HG03103 (cell line): ENCODE data around the gene DDA1.
"Not testable (repeated sequence)": the region's sequence is repeated elsewhere in the genome, so short reads cannot be mapped to it uniquely, and the experiment has no call there.

Experiments
- ATAC-seq: cut with Tn5 transposase; IDR thresholded peaks from one replicate; pipeline ENCODE4 v1.9.1; 2021; ENCODE audit warnings: low read depth; ENCODE audit not compliant: unreplicated experiment

The DDA1 gene

GRCh38 chr19:17309198-17309964 is at the start of gene DDA1:
DDA1 (plus strand) TSS chr19:17309563; CDS start chr19:17309655, 92 bp downstream.
- peak; percentile 52 for ATAC-seq

GRCh38 chr19:17259934-17260333 is 49.4 kb upstream of the DDA1 start:
- ATAC-seq: no peak

GRCh38 chr19:17260842-17261325 is 48.5 kb upstream of the DDA1 start:
- no peak for ATAC-seq

GRCh38 chr19:17262557-17262956 is 46.8 kb upstream of the DDA1 start:
- ATAC-seq: no peak

- no peak for ATAC-seq
These were observed 45.4 kb upstream of the DDA1 start for GRCh38 chr19:17263712-17264640.

GRCh38 chr19:17264641-17264979 is 44.8 kb upstream of the DDA1 start, which contains the start of gene USHBP1:
USHBP1 (minus strand) TSS chr19:17264745; CDS start chr19:17264299, 446 bp downstream.
- no peak for ATAC-seq

GRCh38 chr19:17266026-17266425 is 43.3 kb upstream of the DDA1 start:
- ATAC-seq: no peak

- peak; percentile 22 for ATAC-seq
These were observed 42.8 kb upstream of the DDA1 start for GRCh38 chr19:17266589-17266974.

- peak; percentile 81 for ATAC-seq
These were observed 42.2 kb upstream of the DDA1 start, which contains the start of gene BABAM1 for GRCh38 chr19:17266975-17267788. BABAM1 (plus strand) TSS chr19:17267443; CDS start chr19:17268807, 1,364 bp downstream.

GRCh38 chr19:17268754-17269153 is 40.6 kb upstream of the DDA1 start:
- ATAC-seq: no peak

- not testable (repeated sequence) for ATAC-seq
These were observed 34.5 kb upstream of the DDA1 start for GRCh38 chr19:17274892-17275291.

- no peak for ATAC-seq
These were observed 33.8 kb upstream of the DDA1 start for GRCh38 chr19:17275441-17276175.

GRCh38 chr19:17279436-17279835 is 29.9 kb upstream of the DDA1 start:
- no peak for ATAC-seq

GRCh38 chr19:17281391-17282304 is 27.7 kb upstream of the DDA1 start, which contains the start of gene ANKLE1:
ANKLE1 (plus strand) TSS chr19:17281901; CDS start chr19:17281921, 20 bp downstream.
- ATAC-seq: no peak

- ATAC-seq: peak; percentile 50
These were observed 26.8 kb upstream of the DDA1 start for GRCh38 chr19:17282488-17283125.

GRCh38 chr19:17283504-17283996 is 25.8 kb upstream of the DDA1 start:
- no peak for ATAC-seq

GRCh38 chr19:17285415-17286135 is 23.8 kb upstream of the DDA1 start:
- no peak for ATAC-seq
